PFSK-1 (cell line): ENCODE measurements around the gene SIRPD.

Experiments
- FOXP2 ChIP-seq: optimal IDR thresholded peaks from 2 replicates; pipeline ENCODE3; 2011; ENCODE audit warnings: borderline replicate concordance, control low read depth, inconsistent platforms; ENCODE audit not compliant: insufficient read depth; ENCODE audit errors: extremely low read length, extremely low read depth
- POLR2AphosphoS5 ChIP-seq: IDR thresholded peaks from 2 replicates; pipeline ENCODE4 v1.6.1; 2012; ENCODE audit warnings: low read depth, mild to moderate bottlenecking, control low read depth, low read length, moderate library complexity
- SIN3A ChIP-seq: IDR thresholded peaks from 2 replicates; pipeline ENCODE4 v1.6.1; 2012; ENCODE audit warnings: mild to moderate bottlenecking, low read length, moderate library complexity, borderline replicate concordance; ENCODE audit not compliant: insufficient read depth
- TAF1 ChIP-seq: IDR thresholded peaks from 2 replicates; pipeline ENCODE4 v1.6.1; 2012; ENCODE audit warnings: low read length, control low read depth, borderline replicate concordance; ENCODE audit not compliant: insufficient read depth
- TF ChIP-seq, protein P1 (sequence below), 2 experiments: IDR thresholded peaks; 2 replicates each; pipeline versions ENCODE4 v1.6.1 to v1.8.0; 2011 to 2012; ENCODE audit warnings: low read depth in 2 of 2, low read length in 2 of 2, control low read depth in 1 of 2, inconsistent platforms in 1 of 2, mild to moderate bottlenecking in 1 of 2, moderate library complexity in 1 of 2; ENCODE audit not compliant: insufficient read depth in 1 of 2

- TF ChIP-seq POLR2AphosphoS5 (no peak), TAF1 (no peak), SIN3A (no peak), FOXP2 (no peak)
- TF ChIP-seq, protein P1, sequence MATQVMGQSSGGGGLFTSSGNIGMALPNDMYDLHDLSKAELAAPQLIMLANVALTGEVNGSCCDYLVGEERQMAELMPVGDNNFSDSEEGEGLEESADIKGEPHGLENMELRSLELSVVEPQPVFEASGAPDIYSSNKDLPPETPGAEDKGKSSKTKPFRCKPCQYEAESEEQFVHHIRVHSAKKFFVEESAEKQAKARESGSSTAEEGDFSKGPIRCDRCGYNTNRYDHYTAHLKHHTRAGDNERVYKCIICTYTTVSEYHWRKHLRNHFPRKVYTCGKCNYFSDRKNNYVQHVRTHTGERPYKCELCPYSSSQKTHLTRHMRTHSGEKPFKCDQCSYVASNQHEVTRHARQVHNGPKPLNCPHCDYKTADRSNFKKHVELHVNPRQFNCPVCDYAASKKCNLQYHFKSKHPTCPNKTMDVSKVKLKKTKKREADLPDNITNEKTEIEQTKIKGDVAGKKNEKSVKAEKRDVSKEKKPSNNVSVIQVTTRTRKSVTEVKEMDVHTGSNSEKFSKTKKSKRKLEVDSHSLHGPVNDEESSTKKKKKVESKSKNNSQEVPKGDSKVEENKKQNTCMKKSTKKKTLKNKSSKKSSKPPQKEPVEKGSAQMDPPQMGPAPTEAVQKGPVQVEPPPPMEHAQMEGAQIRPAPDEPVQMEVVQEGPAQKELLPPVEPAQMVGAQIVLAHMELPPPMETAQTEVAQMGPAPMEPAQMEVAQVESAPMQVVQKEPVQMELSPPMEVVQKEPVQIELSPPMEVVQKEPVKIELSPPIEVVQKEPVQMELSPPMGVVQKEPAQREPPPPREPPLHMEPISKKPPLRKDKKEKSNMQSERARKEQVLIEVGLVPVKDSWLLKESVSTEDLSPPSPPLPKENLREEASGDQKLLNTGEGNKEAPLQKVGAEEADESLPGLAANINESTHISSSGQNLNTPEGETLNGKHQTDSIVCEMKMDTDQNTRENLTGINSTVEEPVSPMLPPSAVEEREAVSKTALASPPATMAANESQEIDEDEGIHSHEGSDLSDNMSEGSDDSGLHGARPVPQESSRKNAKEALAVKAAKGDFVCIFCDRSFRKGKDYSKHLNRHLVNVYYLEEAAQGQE (IDR thresholded peaks at IDR 0.05; ENCODE audit: insufficient read depth in 1 of 2, low read depth in 2 of 2, low read length in 2 of 2) = no peak
Measured at GRCh38 chr20:1557605-1558004, at the start of gene SIRPD.
